ENCODE data around the gene EXOC3L1.

EXOC3L1 gene

GRCh38 chr16:67197704-67198103 is 7.8 kb upstream of the EXOC3L1 start:
- DNase-seq (ENCODE audit: low spot score) = no peak

GRCh38 chr16:67196881-67197280 is 6.9 kb upstream of the EXOC3L1 start:
- DNase-seq (ENCODE audit: low spot score) = no peak

DNA sequence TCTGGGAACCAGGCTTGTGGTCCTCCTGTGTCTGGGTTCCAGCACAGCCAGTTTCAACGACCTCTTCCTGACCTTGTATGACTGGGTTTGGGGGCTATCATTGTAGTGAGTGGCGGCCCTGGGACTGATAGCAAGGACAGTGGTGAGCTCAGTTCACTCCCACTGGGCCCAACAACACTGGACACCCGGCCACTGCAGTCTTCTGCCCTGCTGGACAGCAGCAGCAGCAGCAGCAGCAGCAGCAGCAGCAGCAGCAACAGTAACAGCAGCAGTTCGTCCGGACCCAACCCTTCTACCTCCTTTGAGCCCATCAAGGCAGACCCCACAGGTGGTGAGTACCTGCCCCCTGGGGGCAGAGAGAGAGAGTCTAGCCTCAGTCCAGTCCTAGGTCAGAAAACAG is 5.7 kb upstream of the EXOC3L1 start:
- no peak for DNase-seq (ENCODE audit: low spot score)

- DNase-seq (ENCODE audit: low spot score) = no peak
These were observed 4.3 kb upstream of the EXOC3L1 start for GRCh38 chr16:67194260-67194659.

DNA sequence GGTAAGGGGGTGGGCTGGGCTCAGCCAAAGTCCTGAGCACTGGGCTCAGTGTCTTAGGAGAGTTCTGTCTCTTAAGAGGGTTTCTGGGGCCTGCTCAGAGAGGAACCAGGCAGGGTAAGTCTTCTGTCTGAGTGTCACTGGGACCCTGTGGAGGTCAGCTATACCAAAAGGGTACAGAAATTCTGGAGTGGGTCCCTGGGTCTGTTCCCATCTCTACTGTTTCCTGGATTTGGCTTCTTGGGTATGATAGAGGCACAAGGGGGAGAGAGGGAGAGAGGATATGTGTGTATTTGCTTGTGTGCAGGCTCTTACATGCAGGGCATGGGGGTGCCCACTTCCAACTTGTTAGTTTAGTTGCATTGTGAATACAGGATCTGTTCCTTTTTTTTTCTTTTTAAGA is 3.6 kb upstream of the EXOC3L1 start:
- DNase-seq (ENCODE audit: low spot score) = no peak

DNA sequence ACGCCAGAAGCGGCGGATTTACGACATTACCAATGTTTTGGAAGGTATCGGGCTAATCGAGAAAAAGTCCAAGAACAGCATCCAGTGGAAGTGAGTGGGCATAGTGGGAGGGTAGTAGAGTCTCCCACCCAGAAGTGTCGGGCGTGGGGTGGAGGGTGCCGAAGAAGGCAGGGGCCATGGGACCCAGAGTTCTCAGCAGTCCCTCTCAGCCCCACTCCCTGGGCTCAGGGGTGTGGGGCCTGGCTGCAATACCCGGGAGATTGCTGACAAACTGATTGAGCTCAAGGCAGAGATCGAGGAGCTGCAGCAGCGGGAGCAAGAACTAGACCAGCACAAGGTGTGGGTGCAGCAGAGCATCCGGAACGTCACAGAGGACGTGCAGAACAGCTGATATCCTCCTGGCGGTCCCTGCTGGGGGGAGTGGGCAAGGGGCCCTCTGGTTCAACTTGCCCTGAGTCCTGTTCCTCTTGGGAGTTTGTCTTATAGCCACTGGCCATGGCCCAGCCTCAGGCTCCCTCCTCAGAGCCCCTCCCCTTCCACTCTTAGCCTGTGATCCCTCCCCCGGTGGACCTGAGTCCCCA is 2.9 kb upstream of the EXOC3L1 start:
- no peak for DNase-seq (ENCODE audit: low spot score)

DNA sequence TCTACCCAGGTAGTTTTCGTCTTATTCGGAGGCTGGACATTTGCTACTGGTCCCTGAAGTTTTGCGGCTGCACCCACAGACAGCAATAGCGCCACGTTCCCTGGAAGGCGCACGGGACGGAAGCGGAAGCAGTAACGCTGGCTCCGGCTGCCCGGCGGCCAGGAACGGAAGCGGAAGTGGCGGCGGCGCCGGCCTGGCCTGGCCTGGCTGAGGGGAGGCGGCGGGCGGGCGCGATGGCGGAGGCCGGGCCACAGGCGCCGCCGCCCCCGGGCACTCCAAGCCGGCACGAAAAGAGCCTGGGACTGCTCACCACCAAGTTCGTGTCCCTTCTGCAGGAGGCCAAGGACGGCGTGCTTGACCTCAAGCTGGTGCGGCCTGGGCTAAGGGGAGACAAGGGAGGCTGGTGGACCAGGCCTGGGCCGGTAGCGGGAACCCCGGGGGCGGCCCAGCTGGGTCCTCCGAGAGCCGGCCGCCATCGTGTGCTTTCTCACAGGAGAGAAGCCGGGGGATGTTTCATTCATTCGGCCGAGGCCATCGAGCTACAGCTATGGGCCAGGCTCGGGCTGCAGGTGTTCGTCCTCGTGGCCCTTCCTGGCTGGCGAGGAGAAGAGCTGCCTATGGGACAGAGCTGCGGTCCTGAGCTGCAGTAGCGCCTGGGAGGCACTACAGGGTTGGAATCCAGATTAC is 2.2 kb upstream of the EXOC3L1 start, which contains the start of gene E2F4:
Gene E2F4 (plus strand): TSS at position 161 of the 687 bp plus-strand sequence. CDS start 73 bp downstream, at position 234.
- DNase-seq (ENCODE audit: low spot score) = peak; percentile 89

- DNase-seq (ENCODE audit: low spot score) = no peak
These were observed 1.6 kb upstream of the EXOC3L1 start for GRCh38 chr16:67191411-67191994.

GRCh38 chr16:67190448-67191399 is 788 bp upstream of the EXOC3L1 start:
- DNase-seq (ENCODE audit: low spot score) = no peak

DNA sequence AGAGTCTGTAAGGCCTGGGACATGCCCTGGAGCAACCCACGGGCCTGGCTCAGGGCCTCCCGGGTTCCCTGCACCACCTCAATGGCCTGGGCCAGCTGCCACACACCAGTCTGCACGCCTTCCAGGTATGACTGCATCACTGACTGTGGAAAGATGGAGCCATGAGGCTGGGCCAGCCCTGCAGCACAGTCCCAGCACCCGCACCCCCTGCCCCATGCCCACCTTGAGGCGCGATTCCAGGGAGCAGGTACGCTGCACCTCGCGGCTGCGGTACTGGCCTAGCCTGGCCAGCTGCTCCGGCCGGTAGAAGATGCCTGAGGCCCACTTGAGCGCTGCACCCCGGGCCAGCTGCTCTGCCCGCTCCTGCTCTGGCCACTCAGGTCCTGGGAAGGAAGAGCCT is 1.1 kb downstream of the EXOC3L1 start:
- DNase-seq (ENCODE audit: low spot score) = no peak

- no peak for DNase-seq (ENCODE audit: low spot score)
These were observed 1.6 kb downstream of the EXOC3L1 start for GRCh38 chr16:67188323-67188722.

DNA sequence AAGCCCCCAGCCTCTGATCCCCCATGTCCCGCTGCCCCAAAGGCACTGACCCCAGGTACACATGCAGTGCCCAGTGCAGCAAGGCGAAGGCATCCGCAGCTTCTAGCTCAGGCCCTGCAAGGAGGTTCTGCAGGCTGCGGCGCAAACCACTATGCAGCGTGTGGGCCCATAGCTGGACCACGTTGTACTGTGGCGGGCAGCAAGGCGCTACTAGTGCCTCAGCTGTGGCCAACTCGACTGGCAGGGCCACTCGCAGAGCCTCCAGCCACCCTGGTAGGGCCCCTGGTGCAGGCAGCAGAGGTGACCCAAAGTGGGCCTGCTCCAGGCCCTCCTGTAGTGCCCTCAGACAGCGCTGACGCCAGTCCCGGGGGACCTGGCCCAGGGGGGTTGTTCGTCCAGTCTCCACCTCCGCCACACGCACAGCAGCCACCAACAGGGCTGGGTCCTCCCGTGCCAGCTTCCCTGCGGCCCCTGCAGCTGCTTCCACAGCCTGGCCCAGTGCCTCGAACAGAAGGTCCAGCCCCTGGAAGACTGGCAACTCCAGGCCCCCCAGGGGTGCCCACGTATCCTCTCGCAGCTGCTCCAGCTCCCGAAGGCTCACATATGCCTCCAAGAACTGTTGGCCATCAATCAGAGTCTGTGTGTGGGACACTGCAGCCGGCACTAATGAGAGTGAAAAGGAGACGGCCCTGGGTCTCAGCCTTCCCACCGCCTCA is 2.6 kb downstream of the EXOC3L1 start:
- no peak for DNase-seq (ENCODE audit: low spot score)

GRCh38 chr16:67186550-67186950 is 3.4 kb downstream of the EXOC3L1 start:
- DNase-seq (ENCODE audit: low spot score) = no peak

DNA sequence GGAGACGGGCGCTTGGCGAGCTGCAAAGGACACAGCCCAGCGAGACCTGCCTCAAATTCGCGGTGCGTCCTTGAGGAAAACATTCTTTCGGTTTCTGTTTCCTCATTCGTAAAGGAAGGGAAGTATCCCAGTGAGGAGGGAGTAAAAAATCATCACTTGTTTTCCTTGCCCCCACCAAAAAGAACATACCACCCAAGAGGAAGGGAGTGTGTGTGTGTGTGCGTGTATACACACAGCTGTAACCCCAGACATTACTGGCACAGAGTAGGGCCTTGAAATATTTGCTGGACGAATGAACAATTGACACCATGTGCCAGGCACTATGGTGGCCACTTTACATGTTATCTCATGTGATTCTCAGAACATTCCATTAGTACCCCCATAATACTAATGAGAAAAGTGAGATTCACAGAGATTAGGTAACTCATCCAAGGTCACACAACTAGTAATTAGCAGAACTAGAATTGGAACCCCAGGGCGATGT is 4.2 kb downstream of the EXOC3L1 start:
- no peak for DNase-seq (ENCODE audit: low spot score)

- DNase-seq (ENCODE audit: low spot score) = no peak
These were observed 4.8 kb downstream of the EXOC3L1 start for GRCh38 chr16:67184995-67185650.

DNA sequence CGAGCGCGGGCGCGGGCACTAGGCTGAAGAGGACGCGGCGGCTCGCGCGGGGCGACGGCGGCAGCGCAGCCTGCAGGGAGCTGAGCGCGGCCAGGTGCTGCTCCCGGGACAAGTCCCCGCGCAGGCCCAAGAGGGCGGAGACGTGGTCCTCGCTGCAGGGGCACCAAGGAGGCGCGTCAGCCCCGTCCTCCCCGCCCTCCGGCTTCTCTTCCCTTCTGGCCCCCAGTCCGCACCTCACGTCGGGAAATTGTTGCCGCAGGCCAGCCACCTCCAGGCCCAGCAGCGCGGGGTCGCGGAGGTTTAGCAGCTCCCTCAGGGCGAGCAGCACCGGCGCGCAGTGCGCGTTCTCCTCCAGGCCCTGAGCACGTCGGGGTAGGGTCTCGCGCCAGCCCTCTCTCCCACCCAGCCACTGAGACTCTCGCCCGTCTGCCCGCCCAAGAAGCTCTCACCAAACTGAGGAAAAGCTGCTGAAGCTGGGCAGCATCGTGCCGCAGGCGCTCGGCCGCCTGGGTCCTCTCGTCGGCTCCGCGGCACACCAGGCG is 5.4 kb downstream of the EXOC3L1 start:
- no peak for DNase-seq (ENCODE audit: low spot score)

DNA sequence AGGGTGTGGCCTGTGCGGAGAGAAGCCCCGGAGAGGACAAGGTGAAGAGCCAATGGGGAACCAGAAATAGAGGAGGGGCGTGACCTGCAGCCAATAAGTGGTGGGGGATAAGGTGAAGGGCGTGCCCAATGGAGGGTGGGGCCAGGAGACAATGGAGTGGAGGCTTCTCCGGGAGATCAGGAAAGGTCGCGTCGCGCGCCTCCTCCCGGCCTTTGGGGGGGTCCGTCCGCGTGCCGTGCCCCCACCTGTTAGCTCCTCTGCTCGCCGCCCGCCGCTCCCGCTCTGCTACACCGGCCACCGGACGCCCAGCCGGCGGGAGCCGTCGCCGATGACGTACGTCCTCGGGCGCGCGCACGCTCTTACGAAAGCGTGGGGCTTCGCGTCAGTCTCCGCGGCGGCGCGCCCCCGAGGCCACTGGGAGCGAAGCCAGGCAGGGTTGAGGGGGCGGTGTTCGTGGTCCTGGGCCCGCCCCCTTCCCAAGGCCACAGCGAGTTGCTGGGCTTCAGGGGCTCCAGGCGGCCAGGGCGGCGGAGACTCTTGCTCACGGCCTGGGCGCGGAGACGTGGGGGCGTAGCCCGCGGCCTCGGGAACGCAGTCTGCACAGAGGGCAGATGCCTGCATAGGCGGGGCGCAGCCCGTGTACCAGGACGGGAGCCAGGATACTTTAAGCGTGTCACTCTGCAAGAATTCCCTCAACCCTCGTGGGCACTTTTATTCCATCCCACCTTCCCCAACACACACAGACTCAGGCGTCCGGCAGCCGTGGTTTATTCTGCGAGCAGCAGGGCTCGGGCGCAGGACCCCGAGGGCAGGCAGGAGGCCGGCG is 6.1 kb downstream of the EXOC3L1 start, which contains the start of gene MATCAP1:
Gene MATCAP1 (minus strand): TSS at position 337 of the 826 bp plus-strand sequence. CDS start 3,353 bp downstream, outside the sequence.
- DNase-seq (ENCODE audit: low spot score) = peak; percentile 98

DNA sequence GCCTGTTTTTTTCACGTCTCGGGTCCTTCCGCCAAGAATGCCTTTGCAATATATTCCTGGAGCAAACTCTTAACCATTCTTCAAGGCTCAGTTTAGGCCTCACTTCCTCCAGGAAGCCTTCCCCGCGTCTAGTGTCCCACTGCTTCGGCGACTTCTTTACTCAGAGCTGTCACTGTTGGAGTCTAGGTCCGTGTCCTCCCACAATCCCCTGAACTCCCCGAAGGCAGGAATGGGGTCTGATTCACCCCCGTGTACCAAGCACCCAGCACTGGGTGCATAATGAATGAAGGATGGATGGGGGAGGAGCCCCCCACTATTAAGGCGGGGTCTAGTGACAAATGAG is 6.7 kb downstream of the EXOC3L1 start:
- DNase-seq (ENCODE audit: low spot score) = no peak

GRCh38 chr16:67182288-67182687 is 7.6 kb downstream of the EXOC3L1 start:
- DNase-seq (ENCODE audit: low spot score) = no peak

DNA sequence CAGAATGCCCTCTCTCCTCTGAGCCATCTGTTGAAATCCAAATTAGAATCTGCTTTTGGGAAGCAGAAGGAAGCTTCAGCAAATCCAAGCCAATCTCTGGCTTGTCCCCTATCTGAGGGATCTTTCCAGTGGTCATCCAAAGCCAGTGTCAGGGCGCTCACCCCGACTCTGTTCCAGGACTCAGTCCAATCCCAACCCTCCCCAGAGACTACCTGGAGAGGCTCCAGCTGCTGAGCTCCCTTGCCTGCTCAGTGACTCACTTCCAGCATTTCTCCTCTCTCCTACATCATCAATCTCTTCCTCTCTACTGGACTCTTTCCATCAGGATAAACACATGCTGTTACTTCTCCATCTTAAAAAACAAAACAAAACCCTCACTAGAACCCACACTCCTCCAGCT is 8.6 kb downstream of the EXOC3L1 start:
- DNase-seq (ENCODE audit: low spot score) = no peak

All from COLO829 (cell line).